VCaP (cell line): Measurements from ENCODE around the gene LARGE1.

Experiments used
- H3K27ac ChIP-seq: fragments of 450-650 bp; 2 replicates; pipeline ENCODE4 v1.5.1; 2017
- TF ChIP-seq, protein P1 (sequence below): fragments of 450-650 bp; conservative IDR thresholded peaks from 2 replicates; pipeline ENCODE4 v1.5.1; 2017; ENCODE audit warnings: mild to moderate bottlenecking, moderate library complexity

LARGE1 gene

DNA sequence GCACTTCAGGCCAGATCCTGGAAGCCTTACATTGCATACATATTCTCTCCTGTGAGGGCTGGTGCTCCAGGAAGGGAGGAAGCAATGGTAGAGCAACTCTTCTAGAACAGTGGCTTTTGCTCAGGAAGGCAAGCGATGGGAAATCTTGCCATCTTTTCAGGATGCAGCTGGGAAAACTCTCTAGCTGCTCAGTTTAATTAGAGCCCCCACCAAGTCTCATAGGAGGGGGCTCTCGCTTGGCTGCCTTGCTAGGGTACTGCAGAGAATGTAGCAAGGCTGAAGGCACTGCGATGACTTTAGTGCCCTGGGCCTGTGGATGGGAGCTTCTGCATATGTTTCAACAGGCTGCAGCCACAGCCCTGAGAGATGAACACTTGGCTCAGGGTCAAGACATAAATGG is 504.9 kb downstream of the LARGE1 start:
- TF ChIP-seq, protein P1, sequence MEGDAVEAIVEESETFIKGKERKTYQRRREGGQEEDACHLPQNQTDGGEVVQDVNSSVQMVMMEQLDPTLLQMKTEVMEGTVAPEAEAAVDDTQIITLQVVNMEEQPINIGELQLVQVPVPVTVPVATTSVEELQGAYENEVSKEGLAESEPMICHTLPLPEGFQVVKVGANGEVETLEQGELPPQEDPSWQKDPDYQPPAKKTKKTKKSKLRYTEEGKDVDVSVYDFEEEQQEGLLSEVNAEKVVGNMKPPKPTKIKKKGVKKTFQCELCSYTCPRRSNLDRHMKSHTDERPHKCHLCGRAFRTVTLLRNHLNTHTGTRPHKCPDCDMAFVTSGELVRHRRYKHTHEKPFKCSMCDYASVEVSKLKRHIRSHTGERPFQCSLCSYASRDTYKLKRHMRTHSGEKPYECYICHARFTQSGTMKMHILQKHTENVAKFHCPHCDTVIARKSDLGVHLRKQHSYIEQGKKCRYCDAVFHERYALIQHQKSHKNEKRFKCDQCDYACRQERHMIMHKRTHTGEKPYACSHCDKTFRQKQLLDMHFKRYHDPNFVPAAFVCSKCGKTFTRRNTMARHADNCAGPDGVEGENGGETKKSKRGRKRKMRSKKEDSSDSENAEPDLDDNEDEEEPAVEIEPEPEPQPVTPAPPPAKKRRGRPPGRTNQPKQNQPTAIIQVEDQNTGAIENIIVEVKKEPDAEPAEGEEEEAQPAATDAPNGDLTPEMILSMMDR, result no peak
- no peak overlapping the region for H3K27ac ChIP-seq

GRCh38 chr22:33409079-33409478 is 511.2 kb downstream of the LARGE1 start:
- H3K27ac ChIP-seq, result no peak overlapping the region
- TF ChIP-seq, protein P1, result no peak

DNA sequence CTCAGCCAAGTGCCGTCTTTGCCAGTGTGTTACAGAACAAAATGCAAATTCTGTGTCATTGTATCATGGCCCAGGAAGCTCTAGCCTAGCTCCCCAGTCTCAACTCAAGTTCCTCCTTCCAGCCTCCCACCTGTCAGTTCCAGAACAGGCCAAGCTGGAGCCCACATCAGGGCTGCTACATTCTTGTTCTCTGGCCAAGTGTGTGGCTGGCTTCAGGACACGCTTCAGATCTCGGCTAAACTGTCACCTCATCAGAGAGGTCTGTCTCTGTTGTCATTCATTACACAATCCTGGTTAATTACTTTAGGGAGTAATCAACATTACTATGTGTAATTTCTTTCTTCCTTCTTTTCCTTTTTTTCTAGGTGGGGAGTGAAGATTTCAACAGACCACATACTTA is 515.1 kb downstream of the LARGE1 start:
- TF ChIP-seq, protein P1, result no peak

DNA sequence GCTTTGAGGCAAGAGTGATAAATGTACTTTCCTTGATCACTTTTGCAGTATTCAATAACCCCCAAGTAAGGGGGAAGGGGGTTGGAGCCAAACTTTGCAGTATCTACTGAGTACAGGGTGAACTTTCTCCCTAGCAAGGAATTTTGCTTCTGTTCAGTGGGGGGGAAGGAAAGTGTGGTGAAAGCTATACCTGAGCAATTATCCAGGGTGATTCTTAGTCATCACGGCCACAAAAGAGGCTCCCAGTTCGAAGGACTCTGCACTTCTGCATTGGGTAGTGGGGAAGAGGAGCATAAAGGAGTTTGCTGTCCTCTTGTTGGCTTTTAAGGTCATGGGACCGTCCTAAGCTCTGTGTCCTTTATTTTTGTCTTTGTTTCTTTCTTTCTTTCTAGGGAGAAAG is 515.6 kb downstream of the LARGE1 start:
- H3K27ac ChIP-seq, result no peak overlapping the region
- TF ChIP-seq, protein P1, result no peak

More for the DNA sequence above, 515.1 kb downstream of the LARGE1 start:
- H3K27ac ChIP-seq, result no peak overlapping the region

DNA sequence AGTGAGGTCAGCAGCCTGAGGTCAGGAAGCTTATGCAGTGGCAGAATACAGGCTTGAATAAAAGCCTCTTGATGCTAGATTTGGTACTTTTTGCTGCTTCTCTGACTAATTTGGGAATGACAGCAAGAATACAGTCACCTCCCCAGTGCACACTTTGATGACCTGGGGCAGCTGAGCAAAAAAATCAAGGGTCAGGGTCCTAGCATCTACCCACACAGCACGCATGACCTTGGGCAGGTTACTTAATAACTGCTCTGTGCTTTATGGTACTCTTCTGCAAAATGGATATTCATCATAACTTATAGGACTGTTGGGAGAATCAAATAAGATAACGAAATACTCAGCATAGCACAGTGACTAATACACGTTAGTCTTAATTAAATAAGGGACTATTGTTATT is 518.0 kb downstream of the LARGE1 start:
- TF ChIP-seq, protein P1, result no peak
- H3K27ac ChIP-seq, result no peak overlapping the region

DNA sequence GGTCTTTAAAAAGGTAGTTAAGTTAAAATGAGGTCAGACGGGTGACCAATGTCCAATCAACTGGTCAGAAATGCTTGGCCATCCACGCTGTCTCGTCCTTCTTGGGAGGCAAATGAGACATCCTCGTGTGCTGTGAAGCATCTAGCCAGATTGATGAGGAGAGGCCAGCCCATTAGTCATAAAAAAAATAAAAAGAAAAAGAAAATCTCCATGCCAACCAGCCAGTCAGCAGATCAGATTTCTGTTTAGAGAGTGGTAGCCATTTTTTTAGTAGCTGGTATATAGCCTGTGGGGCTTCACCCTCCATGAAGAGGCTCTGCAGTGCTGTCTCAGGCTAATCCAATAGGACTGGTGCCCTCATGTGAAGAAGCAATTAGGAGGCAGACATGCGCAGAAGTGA is 519.0 kb downstream of the LARGE1 start:
- TF ChIP-seq, protein P1, result no peak
- no peak overlapping the region for H3K27ac ChIP-seq

DNA sequence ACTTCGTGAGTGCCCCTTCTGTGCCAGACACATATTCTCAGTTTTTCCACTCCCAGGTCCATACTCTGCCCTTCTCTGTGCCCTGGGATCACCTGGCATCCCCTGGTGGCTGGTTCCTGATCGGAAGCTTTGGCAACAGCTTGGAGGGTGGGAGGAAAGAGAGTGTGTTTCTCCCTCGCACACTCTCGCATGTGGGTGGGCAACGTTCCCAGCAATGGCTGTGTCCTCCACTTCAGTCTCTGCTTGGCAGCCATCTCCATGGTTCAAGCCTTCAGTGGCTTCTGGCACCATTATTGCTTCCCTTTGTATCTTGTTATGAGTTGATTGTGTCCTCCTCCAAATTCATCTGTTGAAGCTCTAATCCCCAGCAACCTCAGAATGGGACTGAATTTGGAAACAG is 519.4 kb downstream of the LARGE1 start:
- TF ChIP-seq, protein P1, result no peak
- H3K27ac ChIP-seq, result no peak overlapping the region
